Measurements from ENCODE around the gene NUB1.

Gene NUB1

GRCh38 chr7:151312356-151312755 lies 29.3 kb upstream of the NUB1 start:
- no peak for DNase-seq (ENCODE audit: low read depth, low spot score)
- TF ChIP-seq, protein P1, sequence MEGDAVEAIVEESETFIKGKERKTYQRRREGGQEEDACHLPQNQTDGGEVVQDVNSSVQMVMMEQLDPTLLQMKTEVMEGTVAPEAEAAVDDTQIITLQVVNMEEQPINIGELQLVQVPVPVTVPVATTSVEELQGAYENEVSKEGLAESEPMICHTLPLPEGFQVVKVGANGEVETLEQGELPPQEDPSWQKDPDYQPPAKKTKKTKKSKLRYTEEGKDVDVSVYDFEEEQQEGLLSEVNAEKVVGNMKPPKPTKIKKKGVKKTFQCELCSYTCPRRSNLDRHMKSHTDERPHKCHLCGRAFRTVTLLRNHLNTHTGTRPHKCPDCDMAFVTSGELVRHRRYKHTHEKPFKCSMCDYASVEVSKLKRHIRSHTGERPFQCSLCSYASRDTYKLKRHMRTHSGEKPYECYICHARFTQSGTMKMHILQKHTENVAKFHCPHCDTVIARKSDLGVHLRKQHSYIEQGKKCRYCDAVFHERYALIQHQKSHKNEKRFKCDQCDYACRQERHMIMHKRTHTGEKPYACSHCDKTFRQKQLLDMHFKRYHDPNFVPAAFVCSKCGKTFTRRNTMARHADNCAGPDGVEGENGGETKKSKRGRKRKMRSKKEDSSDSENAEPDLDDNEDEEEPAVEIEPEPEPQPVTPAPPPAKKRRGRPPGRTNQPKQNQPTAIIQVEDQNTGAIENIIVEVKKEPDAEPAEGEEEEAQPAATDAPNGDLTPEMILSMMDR (IDR thresholded peaks at IDR 0.05; ENCODE audit: insufficient read depth, low read length, missing control alignments), result no peak
- H3K4me3 ChIP-seq (ENCODE audit: low read depth, low read length), result no peak overlapping the region
- ChIA-PET CTCF (interaction anchor here (1.7 to 4.3 kb wide), 3 partner anchors 10 to 134 kb away, joined by 5 to 45 read pairs (median 26); no protein-coding TSS in a partner anchor), POLR2A (no interaction called here)

GRCh38 chr7:151312831-151313809 lies 28.5 kb upstream of the NUB1 start:
- CTCF ChIA-PET, result interaction anchor here (3.3 to 7.7 kb wide), 7 partner anchors 9 to 134 kb away, joined by 26 to 191 read pairs (median 62); partner anchors contain the start of gene NUB1
- DNase-seq (ENCODE audit: low read depth, low spot score), result no peak
- TF ChIP-seq, protein P1 (IDR thresholded peaks at IDR 0.05; ENCODE audit: insufficient read depth, low read length, missing control alignments), result no peak
- no peak overlapping the region for H3K4me3 ChIP-seq (ENCODE audit: low read depth, low read length)
- POLR2A ChIA-PET, result no interaction called here

DNA sequence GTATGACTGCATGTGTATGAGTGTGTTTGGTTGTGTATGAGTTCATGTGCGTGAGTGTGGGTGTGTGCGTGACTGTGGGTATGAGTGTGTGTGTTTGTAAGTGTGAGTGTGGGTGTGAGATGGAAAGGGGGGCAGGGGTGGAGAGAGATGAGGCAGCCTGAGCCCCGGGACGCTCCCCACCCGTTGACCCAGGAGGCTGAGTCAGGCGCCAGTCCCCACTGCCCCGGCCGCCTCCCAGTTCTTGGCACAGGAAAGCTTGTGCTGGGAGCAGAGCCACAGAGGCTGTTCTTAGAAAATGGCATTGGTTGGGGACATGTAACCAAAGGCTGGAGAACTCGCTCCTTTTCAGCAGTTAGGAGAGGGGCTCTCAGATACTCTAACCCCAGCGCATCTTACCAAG lies 27.8 kb upstream of the NUB1 start:
- CTCF ChIA-PET, result interaction anchor here (1.4 to 7.7 kb wide), 13 partner anchors 10 to 446 kb away, joined by 3 to 191 read pairs (median 20); partner anchors contain the start of gene NUB1

DNA sequence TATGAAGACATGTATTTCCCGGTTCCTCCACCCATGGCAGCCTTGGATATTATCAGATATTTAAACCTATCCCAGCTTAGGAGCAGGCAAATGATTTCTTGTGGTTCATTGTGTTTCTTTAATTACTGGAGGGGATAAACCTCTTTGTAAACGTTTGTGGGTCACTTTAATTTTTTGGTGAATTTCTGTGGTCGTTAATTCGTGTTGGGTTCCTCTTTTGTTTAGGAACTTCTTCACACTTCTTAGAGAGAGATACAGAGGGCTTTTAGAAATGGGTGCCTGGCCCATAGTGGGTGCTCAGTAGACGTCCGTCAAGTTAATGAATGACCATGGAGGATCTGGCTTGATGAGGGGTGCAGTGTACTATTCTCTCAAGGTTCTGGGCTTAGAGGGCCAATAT lies 27.2 kb upstream of the NUB1 start:
- TF ChIP-seq, protein P1 (IDR thresholded peaks at IDR 0.05; ENCODE audit: insufficient read depth, low read length, missing control alignments), result no peak
- no peak overlapping the region for H3K4me3 ChIP-seq (ENCODE audit: low read depth, low read length)
- CTCF ChIA-PET, result interaction anchor here (1.2 to 7.7 kb wide), 22 partner anchors 10 to 469 kb away, joined by 3 to 191 read pairs (median 10); partner anchors contain the start of gene NUB1
- POLR2A ChIA-PET, result no interaction called here
- DNase-seq (ENCODE audit: low read depth, low spot score), result no peak

More for the DNA sequence above, 27.8 kb upstream of the NUB1 start:
- TF ChIP-seq, protein P1 (IDR thresholded peaks at IDR 0.05; ENCODE audit: insufficient read depth, low read length, missing control alignments), result no peak
- POLR2A ChIA-PET, result no interaction called here
- no peak for DNase-seq (ENCODE audit: low read depth, low spot score)
- no peak overlapping the region for H3K4me3 ChIP-seq (ENCODE audit: low read depth, low read length)

DNA sequence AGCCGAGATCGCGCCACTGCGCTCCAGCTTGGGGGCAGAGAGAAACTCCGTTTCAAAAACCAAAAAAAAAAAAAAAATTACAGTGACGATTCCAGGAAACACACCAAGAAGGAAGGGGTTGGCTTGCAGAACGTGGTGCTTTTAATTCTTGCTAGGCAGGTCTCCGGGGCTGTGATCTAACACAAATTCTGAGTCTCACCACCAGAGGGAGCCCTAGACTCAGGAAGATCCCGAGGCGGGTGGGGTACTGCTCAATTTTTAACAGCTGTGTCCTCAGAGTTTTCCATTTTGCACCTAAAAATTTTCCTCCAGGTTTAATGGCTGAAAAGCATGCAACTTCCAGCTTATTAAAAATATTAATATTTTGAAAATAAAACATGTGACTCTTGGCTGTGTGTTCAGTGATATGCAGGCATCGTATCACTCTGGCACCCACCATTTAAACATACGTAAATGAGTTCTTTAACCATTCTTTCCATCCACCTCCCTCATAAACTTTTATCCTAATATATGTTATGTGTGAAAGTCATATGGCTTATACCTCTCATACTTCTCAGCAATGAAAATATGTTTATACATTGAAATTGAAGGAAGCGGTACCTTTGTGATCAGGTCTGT lies 26.5 kb upstream of the NUB1 start:
- no peak for DNase-seq (ENCODE audit: low read depth, low spot score)
- ChIA-PET POLR2A (interaction anchor here (0.6 kb wide), 1 partner anchor 11 kb away, joined by 3 read pairs; no protein-coding TSS in a partner anchor), CTCF (interaction anchor here (0.6 to 7.7 kb wide), 44 partner anchors 11 to 691 kb away, joined by 3 to 191 read pairs (median 5); partner anchors contain the start of genes CRYGN and NUB1)
- no peak overlapping the region for H3K4me3 ChIP-seq (ENCODE audit: low read depth, low read length)
- TF ChIP-seq, protein P1 (IDR thresholded peaks at IDR 0.05; ENCODE audit: insufficient read depth, low read length, missing control alignments), result peak; percentile 63
